CD4-positive, alpha-beta T cell treated with Interleukin-6 for 4 hours (primary cell): Measurements from ENCODE around the gene RBMS2.

ENCODE experiments used
- DNase-seq: peaks from one replicate; pipeline ENCODE4 v3.0.0-alpha.2; 2020; ENCODE audit warnings: mixed read lengths

RBMS2 gene

DNA sequence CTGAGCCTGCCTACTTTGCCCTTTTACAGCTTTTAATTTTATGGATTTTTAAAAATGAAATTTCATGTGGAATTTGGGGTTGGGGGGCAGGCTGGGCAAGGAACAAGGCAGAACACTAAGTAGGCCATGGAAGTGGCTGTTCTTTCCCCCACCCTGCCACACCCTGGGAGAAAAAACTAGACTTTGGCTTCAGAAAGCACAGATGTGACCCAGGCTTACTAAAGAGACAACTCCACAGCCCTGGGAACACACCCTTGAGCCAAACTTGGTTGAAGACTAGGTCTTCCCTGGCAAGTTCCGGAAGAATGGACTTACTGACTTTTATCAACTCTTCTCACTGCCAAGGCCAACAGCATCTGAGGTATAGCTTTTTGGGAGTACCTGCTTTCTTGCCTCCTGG, 68.2 kb downstream of the RBMS2 start:
- DNase-seq, result no peak

DNA sequence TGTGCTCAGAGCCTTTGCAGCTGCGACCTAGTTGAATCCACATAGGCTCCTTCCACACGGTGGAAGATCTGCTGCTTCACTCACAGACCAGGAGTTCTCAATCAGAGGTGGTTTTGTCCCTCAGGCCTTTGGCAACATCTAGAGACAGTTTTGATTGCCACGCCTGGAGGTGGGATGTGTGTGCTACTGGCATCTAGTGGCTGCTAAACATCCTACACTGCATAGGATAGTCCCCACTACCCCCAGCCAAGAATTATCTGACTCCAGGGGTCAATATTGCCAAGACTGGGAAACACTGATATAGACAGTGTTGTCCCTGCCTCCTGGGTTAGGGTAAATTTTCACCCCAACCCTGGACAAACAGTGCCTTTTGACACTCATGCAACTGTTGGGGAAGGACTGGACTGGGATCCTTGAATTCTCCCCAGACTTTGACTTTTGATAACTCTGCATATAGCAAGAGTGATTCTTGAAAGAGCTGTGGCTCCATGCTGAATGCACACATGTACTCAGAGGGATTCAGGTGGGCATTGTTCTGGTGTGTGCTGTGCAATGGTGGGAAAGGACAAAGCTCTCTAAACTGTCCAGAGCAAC, 68.7 kb downstream of the RBMS2 start:
- peak; percentile 23 for DNase-seq

DNA sequence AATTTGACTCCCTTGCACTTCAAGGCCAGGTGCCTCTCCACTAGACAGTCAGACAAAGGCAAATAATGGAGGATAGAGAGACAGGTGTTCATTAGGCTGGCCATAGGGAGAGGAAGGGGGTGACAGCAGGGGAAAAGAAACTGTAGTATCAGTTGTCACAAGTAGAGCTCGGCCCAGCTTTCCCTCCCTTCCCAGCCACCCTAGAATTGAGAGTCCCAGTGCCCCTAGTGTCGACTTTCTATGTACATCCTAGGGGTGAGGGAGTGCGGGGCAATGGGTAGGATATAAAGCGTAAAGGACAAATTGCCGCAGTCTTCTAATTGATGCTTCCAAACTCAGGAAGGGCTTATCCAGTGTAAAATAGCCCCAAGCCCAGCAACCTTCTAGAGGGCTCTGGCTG, 69.5 kb downstream of the RBMS2 start:
- DNase-seq, result no peak

DNA sequence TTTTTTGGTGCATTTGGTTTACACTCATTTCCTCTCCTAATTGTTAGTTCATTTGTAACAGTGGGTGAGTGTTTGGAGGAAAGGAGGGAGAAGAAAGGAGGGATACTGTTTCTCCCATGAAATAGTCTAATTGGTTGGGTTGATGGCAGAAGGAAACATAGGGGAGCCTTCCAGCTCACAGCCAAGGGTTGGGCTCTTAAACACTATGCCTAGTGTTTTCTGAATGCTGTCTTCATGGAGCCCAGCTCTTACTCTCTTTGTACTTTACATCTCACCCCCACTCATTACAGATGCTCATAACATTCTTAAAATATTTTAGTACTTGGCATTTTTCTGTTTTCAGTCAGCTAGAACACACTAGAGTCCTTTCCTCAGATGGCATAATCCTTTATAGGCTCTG, 70.3 kb downstream of the RBMS2 start:
- DNase-seq, result no peak

DNA sequence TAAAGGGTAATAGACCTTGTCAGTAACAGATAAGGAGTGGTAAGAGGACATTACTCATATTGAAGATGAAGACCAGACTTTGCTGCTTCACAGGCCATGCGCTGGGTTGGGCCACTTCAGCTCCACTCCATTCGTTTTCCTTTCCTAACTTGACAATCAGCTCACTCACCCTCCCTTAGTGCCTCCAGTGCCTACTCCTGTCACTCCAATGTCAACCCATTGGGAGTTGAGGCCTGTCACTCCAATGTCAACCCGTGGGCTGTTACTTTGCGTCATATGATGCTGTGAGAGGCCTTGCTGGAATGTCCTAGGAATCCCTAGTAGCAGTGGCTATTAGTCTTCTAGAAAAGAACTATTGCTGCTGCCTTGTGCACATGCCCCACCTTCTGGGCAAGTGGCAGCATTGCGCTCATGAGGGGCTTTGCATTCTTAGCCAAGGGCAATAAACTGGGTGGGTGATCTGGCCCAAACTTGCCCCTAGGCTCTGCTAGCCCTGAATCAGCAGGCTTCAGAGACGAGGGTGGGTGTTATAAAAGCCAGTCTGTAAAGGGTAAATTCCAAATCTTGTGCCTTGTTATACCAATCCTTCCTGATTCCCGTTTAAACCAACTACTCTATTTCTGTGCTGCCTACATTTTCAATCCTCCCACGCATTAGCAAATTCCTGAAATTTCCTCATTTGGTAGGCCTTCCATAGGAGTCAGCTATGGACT, 72.4 kb downstream of the RBMS2 start:
- DNase-seq, result peak; percentile 67

DNA sequence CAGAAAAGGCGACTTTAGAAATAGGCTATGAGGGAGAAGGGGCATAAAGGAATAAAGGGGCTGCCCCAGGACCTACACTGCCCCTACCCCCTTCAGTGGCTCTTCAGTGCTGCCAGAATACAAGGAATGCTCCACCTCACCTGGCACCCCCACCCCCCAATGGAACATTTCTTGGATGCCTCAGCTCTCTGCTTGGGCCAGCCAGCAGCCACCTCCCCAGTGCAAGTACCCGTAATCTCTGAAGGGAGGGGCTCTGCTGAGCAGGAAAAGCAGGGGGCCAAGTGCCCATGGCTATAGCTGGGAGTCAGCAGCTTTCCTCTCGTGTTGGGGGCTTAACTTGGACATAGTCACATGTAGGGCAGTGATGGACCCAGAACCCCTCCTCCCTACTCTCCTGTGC, 75.2 kb downstream of the RBMS2 start:
- no peak for DNase-seq

DNA sequence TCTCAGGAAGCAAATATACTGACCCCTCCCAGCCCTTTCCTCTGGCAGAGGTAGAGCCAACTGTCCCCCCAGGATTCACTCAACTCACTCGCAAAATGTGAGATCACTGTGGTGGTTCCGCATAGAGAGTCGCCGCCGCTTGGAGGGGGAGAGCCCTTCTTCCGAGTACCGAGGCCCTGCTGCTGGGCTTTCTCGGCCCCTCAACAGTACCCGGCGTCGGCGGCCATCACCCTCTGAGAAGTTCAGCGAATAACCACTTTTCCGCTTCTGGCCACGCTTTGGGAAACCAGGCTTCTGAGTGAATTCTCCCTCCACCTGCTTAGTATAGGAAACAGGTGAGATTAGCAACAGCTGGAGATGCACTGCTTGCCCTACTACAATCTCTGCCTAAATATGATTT, 77.4 kb downstream of the RBMS2 start:
- DNase-seq, result no peak

DNA sequence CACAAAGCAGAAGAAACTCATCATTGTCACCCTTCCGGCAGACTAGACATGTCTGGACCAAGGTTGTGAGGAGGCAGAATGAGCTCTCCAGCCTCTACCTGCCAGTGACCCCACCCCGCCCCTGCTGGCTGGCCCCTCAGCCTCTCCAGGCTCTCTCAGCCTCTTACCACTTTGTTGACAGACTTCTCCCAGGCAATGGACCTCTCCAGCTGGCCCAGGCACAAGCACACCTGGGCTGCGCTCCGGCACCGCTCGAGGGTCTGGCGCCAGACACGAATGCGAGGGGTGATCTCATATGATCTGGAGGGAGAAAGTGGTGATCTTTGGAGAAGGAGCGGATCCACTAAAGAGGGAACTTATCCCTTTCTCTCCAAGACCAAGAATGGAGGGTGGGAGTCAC, 78.2 kb downstream of the RBMS2 start:
- no peak for DNase-seq

DNA sequence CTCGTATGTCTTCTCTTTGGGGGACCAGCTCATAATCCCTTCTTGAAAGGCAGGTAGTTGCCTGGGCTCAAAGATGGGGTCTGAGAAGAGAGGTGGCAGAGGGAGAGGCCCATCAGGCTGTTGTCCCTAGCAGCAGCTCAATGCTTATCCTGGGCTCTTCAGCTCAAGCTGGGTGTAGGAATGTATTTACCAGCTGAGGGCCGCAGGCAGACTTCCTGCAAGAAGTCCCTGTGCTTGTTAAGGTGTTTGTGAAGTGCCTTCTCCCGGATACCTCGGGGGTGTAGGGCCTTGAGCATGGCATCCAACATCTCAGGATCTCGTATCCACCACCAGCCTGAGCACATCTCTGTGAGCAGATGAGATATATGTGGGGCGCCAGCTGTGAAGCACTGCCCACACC, 79.1 kb downstream of the RBMS2 start:
- DNase-seq, result no peak

DNA sequence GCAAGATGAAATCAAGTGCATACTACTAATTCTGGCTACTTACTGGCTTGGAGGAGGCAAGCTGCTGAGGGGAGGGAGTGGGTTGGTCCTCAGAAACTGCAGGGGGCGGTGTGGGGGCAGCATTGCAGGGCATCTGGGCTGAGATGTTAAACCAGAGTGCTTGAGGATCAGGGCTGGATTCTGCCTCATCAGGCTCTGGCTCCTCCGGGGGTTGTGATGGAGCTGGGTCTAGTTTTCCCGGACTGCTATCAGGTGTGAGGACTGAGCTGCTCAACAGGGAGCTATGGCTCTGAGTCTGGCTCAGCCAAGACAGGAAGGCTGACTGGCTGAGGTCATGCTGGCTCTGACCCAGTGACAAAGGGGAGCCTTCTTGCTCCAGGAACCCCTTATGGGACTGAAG, 79.9 kb downstream of the RBMS2 start:
- DNase-seq, result peak; percentile 55

DNA sequence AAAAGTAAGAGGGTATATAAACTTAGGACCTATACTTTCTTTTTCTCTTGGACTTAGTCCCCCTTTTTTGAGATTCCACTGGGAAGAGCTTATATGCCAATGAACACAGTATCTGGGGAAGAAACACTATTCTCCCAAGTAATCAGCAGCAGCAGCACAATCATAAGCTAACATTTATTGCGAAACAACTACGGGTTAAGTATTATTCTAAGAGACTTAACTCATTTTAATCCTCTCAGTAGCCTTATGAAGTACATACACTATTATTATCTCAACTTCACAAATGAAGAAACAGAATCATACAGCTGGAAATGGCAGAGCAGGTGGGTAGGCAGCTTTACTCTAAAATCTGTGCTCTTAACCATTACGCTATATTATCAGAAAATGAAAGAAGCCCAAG, 80.6 kb downstream of the RBMS2 start:
- no peak for DNase-seq

DNA sequence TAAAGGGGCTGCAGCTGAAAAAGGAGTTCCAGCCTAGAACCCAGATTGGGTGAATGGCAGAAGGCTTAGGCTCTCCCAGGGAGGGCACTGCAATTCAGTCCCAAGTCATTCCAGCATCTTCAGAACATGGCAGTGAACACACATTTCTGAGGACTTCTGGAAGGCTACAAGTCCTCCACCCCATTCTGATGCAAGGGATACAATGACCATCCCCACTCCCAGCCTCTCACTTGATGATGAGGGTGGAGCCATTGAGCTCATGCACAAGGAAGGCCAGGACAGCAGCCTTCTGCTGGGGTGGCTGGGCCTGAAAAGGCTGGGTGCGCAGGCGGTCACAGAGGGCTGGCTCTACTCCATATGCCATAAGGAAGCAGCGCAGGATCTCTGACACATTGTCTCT, 82.7 kb downstream of the RBMS2 start:
- no peak for DNase-seq

DNA sequence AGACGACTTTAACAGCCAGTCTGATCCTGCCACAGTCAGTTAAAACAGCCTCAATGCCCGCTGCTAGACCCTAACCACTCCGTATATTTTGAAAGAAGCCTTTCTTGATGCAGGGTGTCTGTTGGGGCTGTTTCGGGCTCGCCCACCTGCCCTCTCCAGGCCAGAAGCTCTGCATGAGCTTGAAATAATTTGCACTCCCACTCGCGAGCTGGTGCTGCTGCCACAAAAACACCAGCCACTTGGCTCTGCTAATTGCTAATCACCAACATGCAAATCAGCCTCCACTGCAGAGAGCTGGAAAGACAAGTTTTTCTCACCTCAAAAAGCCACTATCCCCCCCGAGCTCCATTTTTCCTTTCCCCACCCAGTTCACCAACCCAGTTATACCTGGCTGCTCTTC, 93.0 kb downstream of the RBMS2 start:
- no peak for DNase-seq

DNA sequence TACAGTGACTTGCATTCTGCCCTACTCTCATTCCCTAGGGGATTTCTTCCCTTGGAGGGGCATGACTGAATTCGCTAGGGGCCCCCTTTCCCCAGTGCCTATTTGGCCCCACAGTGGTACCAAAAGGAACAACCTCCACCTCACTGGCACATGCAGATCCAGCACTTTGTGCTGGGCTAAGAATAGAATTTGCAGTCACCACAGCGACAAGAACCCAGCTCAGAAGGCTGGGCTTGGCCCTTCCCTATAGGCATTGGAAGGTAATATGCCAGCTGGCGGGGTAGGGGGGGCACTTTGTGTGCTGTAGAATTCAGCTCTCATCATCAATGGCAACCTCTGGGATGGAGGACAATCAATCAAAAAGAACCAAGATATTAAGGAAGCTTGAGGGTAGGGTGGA, 94.6 kb downstream of the RBMS2 start:
- no peak for DNase-seq

DNA sequence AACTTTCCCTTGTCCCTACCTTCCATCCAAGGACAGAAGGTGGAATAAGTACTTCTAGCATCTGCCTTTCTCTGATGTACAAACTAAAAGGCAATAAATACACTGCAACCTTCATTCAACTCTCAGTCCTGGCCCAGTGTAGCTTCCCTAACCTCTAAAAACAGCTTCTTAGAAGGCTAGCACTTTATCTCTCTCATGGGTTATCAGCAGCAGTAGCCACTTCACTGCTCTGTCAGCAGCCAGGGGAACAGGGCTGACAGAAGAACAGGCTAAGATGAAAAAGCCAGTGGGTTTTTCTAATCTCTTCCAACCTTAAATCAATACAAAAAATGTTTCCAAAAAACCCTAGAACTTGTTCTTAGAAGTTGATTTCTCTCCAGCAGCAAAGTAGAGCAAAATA, 95.3 kb downstream of the RBMS2 start:
- DNase-seq, result no peak

DNA sequence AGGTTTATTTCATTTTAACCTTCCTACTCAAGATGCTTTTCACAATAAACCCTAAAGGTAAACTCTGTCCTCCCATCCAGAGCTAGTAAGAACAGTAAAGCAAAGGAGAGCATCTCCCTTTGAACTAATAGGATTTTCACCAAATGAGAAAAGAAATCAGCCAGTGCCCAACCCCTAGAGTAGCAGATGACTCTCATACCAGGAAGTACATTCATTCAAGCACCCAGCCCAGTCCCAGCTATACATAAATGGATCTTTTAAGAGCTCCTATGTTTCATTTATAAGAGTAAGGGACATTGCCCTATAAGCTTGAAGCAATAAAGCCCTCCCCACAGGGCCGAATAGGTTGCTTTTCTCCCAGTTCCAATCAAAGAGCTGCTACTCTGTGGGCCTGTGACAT, 100.9 kb downstream of the RBMS2 start:
- DNase-seq, result no peak

DNA sequence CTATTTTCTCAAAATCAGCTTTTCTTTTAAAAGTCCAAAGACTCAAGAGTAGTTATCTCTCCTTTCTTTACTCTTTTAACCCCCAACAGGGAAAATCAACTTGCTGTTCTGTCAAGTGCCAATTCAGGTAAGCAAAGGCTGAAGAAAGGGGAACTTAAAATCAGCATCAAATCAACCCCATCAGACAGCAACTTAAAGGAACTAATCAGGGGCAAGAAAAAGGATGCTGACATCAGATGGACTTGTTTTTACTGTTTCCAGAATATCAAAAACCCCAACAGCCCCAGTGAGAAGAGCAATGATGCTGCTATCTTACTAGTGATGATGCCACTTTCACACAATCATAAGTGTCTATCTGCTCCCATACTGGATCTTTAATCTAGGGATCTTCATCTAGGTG, 105.1 kb downstream of the RBMS2 start:
- DNase-seq, result no peak

DNA sequence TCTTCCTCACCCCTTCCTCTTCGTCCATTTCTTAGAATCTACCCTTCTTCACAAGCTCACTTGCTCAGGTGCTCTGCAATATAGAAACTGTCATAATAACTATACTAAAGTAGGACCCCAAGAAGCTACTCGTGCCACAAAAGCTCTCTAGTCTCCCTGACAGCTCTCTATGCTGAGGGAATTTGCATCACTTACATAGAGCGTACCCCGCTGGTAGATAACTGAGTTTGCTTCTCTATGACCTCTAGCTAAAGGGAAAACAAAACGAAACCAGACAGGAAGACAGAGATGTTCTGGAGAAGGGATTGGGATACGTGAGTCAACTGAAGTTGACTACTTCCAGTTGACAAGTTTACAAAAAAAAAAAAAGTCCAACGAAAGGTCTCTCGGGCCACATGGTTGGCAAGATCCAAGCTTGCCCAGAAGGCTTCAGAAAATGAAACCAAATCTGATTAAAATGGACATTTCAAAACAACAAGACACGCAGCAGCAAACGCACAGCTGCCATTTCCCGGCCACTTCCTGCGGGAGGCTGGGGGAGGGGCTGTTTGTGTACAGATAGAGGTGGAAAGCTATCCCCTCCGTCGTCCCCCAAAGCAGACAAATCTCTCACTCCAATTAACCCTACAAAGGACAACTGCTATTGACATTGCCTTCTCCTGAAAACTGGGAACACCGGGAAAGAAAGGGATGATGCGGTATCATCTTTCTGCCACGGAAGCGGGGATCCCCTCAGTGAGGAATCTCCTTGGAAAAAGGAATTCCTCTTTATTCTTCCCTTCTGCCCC, 107.2 kb downstream of the RBMS2 start:
- peak; percentile 74 for DNase-seq

DNA sequence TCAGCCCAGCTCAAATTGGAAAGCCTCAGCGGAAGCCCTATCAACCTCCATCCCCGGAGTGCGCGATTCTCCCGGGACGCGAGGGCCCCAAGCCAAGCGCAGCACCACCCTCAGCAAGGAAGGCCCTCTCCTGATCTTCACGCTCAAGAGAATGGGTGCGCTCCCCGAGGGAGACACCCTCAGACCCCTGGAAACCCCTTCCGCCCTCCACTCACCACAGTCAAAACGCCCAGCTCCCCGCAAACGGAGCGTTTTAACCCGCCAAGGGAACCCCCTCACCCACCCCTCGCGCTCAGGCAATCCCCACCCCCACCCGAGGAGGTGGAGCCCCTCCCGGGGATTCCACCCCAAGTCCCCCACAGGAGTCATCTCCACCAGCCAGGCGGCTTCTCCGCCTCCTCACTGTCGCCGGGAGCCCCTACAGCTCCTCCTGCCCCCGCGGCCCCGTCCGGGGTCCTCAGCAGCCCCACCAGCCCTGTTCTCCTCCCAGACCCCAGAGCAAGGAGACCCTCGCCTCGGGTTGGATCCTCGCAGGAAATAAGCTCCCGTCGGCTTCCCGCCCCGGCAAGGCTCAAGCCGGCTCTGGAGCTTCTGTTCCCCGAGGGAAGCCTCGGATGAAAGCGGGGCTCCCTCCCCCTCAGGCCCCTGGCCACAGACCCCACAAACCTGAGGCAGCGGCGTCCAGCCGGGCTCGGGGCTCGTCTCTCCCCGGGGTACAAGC, 108.0 kb downstream of the RBMS2 start:
- peak; percentile 45 for DNase-seq

DNA sequence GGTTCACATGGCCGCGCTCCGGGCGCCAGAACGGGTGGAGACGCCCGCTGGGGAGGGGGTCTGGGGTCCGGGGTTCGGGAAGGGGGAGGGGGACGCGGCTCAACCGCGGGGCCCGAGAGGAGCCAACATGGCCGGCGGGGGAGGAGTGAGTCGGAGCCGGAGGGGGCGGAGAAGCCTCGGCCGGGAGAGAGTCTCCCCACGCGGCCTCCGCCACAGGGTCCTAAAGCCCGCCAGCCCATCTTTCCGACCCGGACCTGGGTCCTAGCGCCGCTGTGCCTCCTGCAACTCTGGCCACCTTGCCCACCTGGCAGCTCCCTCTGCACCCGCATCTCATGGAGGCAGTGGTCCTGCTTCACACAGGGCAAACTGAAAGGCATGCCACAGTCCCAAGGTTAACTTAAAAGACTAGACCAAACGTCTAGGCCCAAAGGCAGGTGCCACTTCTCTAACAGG, 108.6 kb downstream of the RBMS2 start, which contains the start of gene BAZ2A:
BAZ2A (minus strand) TSS at position 147 of the 453 bp plus-strand sequence. CDS start 12,796 bp downstream, outside the sequence.
- DNase-seq, result peak; percentile 86

DNA sequence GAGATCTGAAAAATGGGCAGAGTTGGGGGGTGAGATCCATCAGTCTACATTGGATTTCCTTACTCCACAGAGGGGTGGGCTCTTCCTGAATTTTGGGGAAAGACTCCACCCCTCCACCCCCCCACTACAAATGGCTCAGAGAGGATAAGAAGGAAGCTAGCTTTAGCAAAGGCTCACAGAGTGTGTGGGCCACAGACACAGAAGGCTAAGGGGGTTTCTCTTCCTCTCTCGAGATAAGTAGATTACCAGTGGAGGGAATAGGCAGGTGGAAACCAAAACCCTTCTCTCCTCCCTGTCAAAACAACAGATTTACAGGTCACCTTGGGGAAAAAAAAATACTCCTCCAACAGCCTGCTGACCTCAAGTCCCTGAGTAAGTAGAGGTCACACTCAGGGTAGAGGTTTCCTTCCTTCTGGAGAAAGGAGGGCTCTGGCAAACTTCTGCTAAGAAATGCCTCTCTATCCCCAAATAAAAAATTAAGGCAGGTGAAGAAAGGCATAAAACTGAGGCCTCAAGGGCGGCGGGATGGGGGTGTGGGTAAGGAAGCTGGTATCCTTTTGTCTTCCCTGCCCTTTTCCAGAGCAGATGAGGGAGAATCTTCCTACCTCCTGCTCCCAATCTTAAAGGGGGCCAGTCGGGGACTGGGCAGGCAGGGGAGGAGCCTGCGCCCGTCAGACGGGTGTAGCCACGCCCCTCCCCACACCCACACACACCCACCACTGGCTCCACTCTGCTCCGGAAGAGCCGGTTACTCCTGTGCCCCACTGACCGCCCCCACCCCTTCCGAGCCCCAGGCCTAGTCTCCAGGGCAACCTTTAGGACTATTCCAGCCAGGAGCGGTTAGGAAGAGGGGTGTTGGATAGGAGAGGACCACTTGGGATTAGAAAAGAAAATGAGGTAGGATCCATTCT, 110.4 kb downstream of the RBMS2 start:
- peak; percentile 73 for DNase-seq
